Activated T-helper 9 cell treated with anti-CD3 and anti-CD28 coated beads, Interleukin-2, amount 50 U/mL, for 16 hours (primary cell): ENCODE data around the gene PLEKHH3.

Experiments used
- DNase-seq: peaks from one replicate; pipeline ENCODE4 v3.0.0-alpha.2; 2020; ENCODE audit warnings: low read depth

Gene PLEKHH3, protein sequence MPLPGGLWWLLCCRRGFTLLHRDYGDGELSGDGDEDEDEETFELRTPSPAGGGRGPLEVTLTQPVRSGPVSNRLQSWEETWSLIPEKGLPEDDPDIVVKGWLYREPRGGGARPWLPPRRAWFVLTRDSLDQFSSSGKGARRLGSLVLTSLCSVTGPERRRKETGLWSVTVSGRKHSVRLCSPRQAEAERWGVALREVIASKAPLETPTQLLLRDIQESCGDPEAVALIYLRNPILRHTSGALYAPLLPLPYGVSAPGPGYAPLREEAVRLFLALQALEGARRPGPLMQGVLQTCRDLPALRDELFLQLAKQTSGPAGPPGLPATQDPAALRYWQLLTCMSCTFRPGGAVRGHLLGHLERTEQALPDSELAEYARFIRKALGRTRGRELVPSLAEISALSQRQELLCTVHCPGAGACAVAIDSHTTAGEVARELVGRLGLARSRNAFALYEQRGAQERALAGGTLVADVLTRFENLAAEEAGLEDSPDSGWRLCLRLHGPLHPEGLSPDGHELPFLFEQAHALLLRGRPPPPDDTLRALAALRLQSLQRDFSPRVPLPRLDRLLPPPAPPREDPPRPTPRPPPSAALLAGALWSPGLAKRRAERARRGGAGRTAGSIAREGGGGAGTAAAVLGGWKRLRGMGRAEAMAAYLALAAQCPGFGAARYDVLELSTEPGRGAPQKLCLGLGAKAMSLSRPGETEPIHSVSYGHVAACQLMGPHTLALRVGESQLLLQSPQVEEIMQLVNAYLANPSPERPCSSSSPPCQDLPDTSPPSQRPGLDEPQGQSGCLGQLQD

DNA sequence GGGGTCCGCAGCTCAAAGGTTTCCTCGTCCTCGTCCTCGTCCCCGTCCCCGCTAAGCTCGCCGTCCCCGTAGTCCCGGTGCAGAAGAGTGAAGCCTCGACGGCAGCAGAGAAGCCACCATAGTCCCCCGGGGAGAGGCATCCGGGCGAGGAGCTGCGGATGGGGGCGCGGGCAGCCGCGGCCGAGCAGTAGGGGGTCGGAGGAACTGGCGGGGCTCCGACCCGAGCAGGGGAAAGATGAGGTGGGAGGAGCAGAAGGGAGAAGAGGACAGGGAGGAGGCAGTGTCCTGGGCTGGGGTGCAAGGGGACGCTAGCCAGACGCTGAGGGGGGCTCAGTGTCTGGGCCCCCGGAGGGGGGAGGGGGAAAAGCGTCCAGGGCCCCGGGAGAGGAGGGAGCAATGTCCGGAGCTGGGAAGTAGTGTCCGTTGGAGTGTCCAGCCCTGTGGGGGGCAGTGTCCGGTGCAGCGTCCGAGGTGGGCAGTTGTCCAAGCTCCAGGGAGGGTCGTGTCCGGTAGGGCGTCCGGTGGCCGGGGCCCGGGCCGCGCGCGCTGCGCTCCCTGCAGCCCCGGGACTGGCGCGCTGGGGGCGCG is at the start of gene PLEKHH3:
Gene PLEKHH3, minus strand, starts transcription at position 571 of the 588 bp plus-strand sequence. Its CDS starts 431 bp downstream, at position 140.
- no peak for DNase-seq

DNA sequence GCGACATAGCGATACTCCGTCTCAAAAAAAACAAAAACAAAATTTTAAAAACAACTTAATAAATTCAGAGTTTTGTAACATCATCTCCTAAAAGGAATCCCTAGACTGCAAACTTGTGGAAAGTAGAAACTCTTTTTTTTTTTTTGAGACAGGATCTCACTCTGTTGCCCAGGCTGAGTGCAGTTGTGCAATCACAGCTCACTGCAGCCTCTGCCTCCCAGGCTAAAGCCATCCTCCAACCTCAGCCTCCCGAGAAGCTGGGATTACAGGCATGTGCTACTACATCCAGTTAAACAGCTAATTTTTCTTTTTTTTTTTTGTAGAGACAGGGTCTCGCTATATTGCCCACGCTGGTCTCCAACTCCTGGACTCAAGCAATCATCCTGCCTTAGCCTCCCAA is 48.3 kb upstream of the PLEKHH3 start:
- DNase-seq, result no peak

DNA sequence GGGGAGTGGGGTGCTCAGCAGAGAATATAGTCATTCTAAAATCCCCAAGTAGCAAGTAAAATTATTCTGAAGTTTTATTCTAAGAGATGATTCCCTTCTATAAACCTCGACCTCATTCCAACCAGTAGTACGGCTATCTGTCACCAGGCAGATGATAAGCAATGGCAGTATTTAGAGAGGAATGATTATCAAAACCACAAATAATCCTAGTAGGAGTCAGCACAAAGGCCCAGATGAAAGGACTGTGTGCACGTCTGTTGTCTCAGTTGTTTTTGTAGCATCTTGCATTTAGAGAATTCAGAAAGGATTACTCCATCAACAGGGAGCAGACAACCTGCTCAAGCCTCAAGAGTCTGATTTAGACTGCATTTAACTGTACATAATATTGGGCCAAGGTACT is 46.8 kb upstream of the PLEKHH3 start:
- DNase-seq, result no peak

DNA sequence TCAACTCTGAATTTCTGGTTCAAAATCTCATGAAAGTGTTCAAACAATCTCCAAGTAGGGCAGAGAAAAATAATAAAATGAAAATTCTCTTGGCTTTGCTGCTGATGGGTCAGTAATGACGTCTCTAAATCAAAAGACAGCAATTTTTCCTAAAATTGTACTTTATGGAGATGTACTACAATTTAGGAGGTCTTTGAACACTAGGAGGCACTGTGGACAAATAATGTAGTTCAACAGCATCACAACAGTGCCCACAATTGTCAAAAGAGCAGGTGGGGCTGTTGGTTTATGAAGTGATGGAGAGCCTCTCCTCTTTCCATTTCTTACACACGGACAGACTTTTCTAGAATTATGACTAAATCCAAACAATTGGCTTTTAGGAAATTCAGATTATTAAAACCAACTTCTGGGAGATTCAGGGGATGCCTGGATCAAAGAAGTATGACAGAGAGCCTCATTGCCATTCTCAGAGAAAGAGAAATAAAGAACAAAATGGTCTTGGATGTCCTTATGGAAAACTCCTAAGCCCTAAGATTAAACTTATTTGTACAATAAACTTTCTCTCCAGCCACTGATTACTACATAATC is 44.3 kb upstream of the PLEKHH3 start:
- no peak for DNase-seq

DNA sequence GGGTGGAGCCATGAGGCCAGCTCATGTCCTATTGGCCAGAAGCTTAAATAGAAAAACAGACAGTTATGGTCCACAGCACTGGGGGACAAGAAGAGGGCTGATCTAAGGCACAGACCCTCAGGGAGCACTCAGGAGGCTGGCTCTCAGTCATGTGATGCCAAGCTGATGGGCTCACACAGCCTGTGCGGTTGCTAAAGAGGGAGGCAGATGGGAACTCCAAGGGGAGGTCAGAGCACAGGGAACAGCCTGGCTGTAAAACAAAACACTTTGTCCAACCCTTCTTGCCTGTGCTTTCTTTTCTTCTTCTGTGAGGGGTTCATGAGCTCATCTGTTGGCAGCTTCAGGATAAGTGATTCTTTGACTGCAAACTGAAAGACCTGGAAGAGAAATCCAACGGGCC is 32.8 kb upstream of the PLEKHH3 start:
- DNase-seq, result no peak

DNA sequence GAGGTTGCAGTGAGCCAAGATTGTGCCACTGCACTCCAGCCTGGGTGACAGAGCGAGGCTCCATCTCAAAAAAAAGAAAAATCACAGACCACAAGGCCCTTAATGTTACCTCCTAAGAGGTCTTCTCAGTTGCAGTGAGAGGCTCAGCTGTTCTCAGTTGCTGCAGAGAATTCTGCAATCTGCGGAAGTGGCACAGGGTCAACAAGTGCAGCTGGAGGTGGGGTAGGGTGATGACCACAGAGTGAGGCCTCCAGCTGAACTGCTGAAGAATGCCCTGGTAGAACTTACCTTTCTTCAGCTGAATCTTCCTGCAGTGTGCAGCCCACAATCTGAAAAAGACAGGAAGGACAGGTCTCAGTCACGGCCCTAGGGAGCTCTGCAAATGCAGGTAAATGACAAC is 31.8 kb upstream of the PLEKHH3 start:
- no peak for DNase-seq

DNA sequence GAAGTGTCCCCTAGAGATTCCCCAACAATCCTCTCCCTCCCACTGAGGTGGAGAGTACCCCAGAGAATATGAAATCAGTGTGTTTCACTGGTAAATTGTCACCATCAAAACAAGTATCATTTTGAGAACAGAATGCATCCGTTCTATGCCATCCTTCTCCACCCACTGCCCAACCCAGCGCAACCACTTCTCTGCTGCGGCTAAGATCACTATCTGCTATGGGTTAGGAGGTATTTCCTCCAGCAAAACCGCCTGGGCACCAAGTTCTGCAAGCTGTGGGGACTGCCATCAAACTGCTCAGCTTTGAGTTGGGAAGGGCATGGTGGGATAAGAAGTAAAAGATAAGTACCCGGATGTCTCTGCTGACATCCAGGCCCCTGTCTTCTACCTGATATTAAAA is 29.9 kb upstream of the PLEKHH3 start:
- no peak for DNase-seq

DNA sequence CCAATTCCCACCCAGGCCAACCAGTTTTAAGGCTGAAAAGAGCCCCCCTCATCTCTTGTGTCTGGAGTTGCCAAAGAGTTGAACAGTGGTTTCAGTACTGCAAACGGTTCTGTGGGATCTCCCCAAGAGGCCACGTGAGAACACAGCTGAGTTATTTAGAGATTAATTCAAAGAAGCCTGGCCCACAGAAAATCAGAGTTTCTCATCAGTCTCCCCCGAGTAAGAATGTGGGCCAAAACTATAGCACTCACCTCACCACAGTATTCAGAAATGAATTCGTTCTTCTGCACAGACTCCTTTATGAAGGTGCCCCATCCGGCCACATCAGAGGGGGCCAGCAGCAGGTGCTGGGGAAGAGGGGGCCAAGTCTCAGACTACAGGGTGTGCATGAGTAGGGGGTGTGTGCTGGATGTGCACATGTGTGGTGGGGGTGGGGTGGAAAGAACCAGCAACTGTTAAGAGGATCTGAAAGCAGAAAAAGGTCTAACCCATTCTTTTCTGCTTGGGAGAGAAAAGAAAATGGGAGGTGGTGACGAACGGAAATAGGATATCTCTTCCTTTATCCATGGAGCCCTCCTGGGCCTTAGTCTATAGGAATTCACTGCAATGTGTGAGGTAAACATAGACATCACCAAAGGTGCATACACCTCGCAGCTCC is 28.2 kb upstream of the PLEKHH3 start:
- DNase-seq, result no peak

DNA sequence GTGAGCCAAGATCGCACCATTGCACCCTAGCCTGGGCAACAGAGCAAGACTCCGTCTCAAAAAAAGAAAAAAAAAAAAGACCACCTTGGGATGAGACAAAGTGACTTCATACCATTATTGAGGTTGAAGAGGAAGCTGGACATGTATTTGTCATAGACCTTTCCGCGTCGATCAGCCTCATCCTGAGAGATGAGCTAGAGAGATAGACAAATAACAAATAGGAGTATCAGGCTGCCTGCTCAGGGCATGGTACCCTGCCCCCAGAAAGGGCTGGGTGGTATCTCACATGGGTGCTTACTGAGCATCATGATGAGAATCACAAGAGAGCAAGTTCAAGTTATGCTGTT is 27.7 kb upstream of the PLEKHH3 start:
- DNase-seq, result no peak

DNA sequence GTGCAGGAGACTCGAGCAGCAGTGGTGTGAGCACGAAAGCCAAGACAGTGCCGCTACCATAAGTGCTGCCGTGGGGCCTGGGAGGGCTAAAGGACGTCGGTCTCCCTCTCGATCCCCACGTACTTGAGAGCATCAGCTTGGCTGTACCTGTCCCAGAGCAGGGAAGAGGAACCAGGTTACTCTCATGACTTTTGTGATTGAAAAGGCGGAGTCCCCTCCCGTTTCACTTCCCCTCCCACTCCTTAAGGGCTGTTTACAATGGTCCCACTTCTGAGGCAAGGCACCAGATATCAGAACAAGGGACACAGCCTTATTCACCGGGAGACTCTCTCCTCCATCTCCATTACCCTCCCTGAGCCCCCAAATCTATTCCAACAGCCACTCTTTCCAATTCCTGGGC is 25.7 kb upstream of the PLEKHH3 start:
- no peak for DNase-seq

DNA sequence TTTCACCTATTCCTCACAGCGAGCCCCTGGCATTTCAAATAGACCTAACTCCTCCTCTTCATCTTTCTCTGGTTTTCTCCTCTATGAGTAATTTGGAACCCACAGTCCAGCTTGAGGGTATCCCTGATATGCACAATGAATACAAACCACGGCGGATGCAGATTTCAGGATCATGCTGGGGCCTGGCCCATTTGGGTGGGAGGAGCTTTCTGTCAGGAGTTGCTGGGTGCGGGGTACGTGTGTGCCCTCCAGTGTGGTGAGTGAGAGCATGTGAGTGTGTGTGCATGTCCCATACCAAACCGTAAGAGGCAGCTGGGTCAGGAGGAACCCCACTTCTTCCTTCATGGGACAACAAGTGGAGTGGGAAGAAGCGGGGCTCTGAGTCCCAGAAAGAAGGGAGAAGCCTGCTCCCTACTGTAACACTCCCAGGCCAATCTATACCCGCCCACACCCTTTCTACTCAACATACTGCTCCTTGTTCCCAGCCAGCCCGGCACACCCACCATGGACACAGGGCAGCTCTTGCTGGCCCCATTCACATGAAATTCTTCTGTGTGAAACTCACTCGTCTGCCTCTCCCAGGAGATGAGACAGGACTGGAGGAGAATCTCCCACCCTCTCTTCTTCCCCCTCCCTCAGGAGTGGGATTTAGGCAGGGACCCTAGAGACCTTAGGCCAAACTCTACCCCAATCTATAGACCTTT is 23.9 kb upstream of the PLEKHH3 start:
- no peak for DNase-seq

DNA sequence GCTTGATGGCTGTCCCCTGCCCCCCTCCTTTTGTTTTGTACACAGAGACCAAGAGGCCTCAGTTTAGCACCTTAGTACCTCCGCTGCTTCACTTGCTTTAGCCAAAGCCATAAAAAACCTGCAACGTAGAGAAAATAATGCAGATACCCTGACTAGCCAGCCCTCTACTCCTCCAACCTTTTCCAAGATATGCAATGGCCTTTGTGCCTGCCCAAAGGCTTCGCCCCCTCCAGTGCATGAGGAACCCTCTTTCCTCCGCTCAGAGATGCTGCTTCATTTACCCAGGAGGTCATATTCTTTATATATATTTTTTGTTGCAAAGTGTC is 22.6 kb upstream of the PLEKHH3 start:
- DNase-seq, result no peak

DNA sequence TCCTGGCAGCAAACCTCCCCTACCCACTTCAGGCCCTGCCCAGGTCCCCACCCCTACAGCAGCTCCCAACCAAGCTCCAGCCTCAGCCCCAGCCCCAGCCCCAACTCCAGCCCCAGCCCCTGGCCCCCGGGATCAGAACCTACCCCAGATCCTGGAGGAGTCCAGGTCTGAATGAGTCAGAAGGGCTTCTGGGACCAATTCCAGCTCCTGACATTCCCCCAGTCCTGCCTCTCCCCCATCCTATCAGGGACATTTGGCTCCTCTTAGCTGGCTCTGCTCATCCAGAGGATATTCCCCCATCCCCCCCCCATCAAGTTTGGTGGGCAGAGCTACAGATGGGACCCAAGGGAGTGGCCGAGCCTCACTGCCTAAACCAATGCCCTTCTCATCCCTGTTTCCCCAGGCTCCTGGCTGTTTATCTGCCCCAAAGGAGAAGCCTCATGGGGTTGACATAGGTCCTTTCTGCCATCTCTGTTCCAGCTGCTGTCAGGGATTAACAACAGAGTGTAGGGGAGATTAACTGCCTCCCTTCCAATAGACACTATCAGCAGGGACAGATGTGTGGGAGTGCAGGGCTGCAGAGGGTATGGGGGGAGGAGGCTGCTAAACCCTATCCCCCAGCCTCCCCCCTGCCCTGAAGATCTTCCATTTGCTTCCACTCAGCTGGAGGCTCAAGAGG is 22.1 kb upstream of the PLEKHH3 start:
- DNase-seq, result no peak

DNA sequence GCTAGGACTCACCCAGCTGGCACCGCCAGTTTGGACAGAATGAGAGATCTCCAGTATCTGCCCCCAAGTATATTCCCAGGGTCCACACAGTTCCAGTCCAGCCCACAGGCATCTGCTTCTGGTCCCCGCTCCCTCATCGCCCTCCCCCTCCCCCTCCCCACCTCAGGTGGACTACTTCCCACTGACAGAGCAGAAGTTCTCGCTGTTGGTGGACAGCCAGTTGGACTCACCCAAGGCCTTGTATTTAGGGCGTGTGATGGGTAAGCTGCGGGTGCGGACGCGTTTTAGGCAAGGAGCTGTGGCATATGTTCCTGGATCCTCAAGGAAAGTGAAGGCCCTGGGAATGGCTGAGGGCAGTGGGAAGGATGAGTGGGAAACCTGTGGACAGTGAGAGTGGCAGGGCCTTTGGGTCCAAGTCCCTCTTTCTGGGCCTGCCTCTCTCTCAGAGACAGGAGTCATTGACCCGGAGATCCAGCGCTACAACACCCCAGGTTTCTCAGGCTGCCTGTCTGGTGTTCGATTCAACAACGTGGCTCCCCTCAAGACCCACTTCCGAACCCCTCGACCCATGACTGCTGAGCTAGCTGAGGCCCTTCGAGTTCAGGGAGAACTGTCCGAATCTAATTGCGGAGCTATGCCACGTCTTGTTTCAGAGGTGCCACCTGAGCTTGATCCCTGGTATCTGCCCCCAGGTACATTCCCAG is 20.5 kb upstream of the PLEKHH3 start:
- DNase-seq, result no peak

DNA sequence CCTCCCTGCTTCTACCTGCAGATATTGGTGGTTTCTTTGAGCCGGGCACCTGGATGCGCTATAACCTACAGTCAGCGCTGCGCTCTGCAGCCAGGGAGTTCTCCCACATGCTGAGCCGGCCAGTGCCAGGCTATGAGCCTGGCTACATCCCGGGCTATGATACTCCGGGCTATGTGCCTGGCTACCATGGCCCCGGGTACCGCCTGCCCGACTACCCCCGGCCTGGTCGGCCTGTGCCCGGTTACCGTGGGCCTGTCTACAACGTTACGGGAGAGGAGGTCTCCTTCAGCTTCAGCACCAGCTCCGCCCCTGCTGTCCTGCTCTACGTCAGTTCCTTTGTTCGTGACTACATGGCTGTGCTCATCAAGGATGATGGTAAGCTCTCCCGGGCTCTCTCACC is 18.7 kb upstream of the PLEKHH3 start:
- no peak for DNase-seq

DNA sequence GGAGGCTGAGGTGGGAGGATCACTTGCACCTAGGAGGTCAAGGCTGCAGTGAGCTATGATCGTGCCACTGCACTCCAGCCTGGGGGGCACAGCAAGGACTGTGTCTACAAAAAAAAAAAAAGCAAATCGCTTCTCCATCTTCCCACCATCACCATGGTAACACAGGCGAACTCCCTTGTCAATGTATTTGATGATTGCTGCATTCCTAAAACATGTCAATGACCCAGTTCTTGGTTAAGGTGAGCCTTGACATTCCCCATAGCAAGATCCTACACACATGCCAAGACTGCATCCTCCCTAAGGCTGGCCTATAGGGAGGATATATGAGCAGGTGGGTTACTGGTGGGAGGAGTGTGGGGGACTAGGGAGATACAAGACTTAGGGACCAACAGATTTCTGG is 17.7 kb upstream of the PLEKHH3 start:
- no peak for DNase-seq

DNA sequence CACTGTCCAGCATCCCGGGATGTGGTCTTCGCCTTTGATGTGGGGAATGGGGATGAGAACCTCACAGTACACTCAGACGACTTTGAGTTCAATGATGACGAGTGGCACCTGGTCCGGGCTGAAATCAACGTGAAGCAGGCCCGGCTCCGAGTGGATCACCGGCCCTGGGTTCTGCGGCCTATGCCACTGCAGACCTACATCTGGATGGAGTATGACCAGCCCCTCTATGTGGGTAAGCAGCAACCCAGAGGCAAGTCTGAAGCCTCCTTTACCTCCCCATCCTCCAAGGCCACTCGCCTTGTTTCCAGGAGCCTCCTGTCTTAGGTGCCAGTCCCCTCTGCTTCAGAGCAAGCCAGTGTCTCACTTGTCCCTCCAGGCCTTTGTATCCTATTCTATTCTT is 15.7 kb upstream of the PLEKHH3 start:
- no peak for DNase-seq

DNA sequence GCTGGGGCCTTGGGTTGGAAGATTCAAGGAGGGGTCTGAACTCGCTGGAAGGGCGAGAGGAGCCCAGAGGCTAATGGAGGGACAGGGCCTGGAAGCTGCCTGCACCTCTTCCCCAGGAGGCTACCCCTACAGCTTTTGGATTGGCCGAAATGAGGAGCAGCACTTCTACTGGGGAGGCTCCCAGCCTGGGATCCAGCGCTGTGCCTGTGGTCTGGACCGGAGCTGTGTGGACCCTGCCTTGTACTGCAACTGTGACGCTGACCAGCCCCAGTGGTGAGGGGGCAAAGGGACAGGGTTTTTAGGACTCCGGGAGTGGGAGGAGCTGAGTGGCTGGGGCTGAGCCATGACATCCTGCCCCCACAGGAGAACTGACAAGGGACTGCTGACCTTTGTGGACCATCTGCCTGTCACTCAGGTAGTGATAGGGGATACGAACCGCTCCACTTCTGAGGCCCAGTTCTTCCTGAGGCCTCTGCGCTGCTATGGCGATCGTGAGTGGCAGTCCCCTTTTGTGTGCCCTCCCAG is 14.3 kb upstream of the PLEKHH3 start:
- no peak for DNase-seq

DNA sequence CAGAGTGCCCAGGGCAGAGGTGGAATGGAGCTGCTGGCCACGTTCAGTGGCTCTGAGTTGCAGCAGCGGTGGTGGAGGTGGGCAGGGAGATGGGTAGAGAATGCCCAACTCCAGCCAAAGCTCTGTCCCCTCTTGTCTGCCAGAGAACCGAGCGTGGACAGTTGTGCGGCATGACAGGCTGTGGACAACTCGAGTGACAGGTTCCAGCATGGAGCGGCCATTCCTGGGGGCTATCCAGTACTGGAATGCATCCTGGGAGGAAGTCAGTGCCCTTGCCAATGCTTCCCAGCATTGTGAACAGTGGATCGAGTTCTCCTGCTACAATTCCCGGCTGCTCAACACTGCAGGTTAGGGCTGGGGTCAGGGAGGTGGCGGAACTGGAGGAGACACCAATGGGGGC is 13.8 kb upstream of the PLEKHH3 start:
- DNase-seq, result no peak

DNA sequence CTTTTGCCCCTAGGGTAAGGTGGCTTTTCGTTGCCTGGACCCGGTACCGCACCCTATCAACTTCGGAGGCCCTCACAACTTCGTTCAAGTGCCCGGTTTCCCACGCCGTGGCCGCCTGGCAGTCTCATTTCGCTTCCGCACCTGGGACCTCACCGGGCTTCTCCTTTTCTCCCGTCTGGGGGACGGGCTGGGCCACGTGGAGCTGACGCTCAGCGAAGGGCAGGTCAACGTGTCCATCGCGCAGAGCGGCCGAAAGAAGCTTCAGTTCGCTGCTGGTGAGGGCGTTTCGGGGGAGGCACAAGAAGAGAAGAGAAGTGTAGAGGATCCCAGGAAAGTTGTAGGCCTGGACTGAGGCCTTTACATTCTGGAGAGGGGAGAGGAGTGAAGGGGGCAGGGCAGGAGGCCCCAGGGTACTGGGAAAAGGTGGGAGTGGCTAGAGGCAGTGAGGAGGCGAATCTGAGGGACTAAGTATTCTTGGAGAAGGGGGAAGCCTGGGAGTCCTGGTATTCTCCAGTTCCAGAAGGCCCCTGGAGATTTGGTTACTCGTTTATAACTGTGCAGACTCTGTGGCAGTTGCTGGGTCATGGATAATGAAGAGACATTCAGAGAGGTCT is 11.0 kb upstream of the PLEKHH3 start:
- no peak for DNase-seq
